Lower leg skin (tissue), 3 donors: Measurements from ENCODE around the gene FOXC2.

Source experiments
- CTCF ChIP-seq, 3 donors: fragments of 450-650 bp; IDR thresholded peaks; one replicate each; pipeline ENCODE4 v1.5.1; 2016; ENCODE audit warnings: antibody characterized with exemption in 3 of 3, mild to moderate bottlenecking in 3 of 3, moderate library complexity in 2 of 3
- POLR2A ChIP-seq, 2 donors: fragments of 450-650 bp; IDR thresholded peaks; one replicate each; pipeline ENCODE4 v1.6.1; 2016 to 2017; ENCODE audit warnings: antibody characterized with exemption in 2 of 2, mild to moderate bottlenecking in 1 of 2, moderate library complexity in 1 of 2

GRCh38 chr16:86549076-86549892, 17.3 kb upstream of the FOXC2 start:
- no peak for TF ChIP-seq CTCF (IDR thresholded peaks at IDR 0.05)
- no peak for TF ChIP-seq POLR2A (IDR thresholded peaks at IDR 0.05)
